ENCODE results near the gene OR52H1.

DNA sequence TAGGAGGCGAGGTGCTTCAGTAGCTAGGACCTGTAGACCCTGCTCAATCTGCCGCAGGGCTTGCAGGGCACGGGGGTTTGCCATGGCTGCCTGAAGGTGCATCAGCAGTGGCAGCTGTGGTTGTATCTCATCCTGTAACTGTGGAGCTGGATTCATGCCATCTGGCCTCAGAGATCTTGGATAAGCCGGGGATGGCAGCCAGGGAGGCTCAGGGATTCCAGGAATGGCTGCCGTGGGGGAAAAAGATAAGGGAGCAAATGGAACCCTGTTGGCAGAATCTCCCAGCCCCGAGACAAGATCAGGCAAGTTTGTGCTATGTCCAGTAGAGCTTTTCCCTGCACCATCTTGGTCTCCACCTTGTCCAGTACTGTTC lies 40.4 kb downstream of the OR52H1 start:
- TF ChIP-seq, protein P1, sequence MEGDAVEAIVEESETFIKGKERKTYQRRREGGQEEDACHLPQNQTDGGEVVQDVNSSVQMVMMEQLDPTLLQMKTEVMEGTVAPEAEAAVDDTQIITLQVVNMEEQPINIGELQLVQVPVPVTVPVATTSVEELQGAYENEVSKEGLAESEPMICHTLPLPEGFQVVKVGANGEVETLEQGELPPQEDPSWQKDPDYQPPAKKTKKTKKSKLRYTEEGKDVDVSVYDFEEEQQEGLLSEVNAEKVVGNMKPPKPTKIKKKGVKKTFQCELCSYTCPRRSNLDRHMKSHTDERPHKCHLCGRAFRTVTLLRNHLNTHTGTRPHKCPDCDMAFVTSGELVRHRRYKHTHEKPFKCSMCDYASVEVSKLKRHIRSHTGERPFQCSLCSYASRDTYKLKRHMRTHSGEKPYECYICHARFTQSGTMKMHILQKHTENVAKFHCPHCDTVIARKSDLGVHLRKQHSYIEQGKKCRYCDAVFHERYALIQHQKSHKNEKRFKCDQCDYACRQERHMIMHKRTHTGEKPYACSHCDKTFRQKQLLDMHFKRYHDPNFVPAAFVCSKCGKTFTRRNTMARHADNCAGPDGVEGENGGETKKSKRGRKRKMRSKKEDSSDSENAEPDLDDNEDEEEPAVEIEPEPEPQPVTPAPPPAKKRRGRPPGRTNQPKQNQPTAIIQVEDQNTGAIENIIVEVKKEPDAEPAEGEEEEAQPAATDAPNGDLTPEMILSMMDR (conservative IDR thresholded peaks at IDR 0.05; ENCODE audit: low read depth, low read length) = no peak
- TF ChIP-seq EZH2 (IDR thresholded peaks at IDR 0.05; ENCODE audit: low read length, unreplicated experiment) (no peak), EZH2phosphoT487 (IDR thresholded peaks at IDR 0.05; ENCODE audit: borderline replicate concordance, low read length) (no peak)

Measured in PC-3 (cell line).